ENCODE data around the gene SLC11A2. TPM values are rescaled to one million over a fixed set of nuclear protein-coding genes. Genes with fewer than 3 reads are reported as not detected.

The SLC11A2 gene
- total and polyA plus RNA-seq, 2 of the 8 experiments (the other 6 are each of a cell fraction or from before 2014, with no cell fraction given): 55.0 to 61.5 TPM

DNA sequence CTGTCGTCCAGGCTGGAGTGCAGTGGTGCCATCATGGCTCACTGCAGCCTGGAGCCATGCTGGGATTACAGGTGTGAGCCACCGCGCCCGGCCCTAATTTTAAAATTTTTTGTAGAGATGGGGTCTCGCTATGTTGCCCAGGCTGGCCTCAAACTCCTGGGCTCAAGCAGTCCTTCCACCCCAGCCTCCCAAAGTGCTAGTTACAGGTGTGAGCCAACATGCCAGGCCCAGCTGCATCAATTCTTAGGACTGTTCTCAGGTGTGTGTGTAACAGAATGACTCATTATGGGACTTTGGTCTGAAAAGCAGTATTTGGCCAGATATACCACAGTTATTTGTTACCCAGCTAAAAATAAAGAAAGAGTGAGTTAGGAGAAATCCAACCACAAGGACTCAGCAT is 39.3 kb upstream of the SLC11A2 start:
- peaks cover 2 to 5% of the 10 kb centered on the region in 2 experiments for H4K20me1 ChIP-seq (replicated peaks in 1 of 2; ENCODE audit: control insufficient read depth in 1 of 2, insufficient read depth in 2 of 2, low read length in 2 of 2)
- TF ChIP-seq CBX5 (IDR thresholded peaks at IDR 0.05; ENCODE audit: low read depth, low read length) (no peak), CHD2 (IDR thresholded peaks at IDR 0.05; ENCODE audit: low read length) (no peak), EP300 (IDR thresholded peaks at IDR 0.05; ENCODE audit: borderline replicate concordance in 1 of 2, low read depth in 2 of 2, low read length in 2 of 2) (no peak), ZNF274 (IDR thresholded peaks at IDR 0.05; ENCODE audit: borderline replicate concordance, extremely low read depth, low read length) (no peak), TEAD4 (IDR thresholded peaks at IDR 0.05; ENCODE audit: low read depth, low read length) (no peak), POLR2AphosphoS5 (IDR thresholded peaks at IDR 0.05; ENCODE audit: low read depth, low read length) (no peak)
- TF ChIP-seq, protein P1, sequence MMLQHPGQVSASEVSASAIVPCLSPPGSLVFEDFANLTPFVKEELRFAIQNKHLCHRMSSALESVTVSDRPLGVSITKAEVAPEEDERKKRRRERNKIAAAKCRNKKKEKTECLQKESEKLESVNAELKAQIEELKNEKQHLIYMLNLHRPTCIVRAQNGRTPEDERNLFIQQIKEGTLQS (IDR thresholded peaks at IDR 0.05; ENCODE audit: insufficient read depth, low read depth, low read length): no peak
- H3K9ac ChIP-seq (replicated peaks in 1 of 4; ENCODE audit: extremely low read depth in 1 of 4, low read depth in 3 of 4, low read length in 3 of 4): no peak overlapping the region
- H3K23ac ChIP-seq (ENCODE audit: insufficient read length): no peak overlapping the region
- H3K23me2 ChIP-seq (ENCODE audit: low read depth, low read length): no peaks in the 10 kb centered on the region
- no peak overlapping the region for H3K14ac ChIP-seq (ENCODE audit: insufficient read length)
- no peak overlapping the region for H3K27ac ChIP-seq (ENCODE audit: low read depth, low read length)
- no peak overlapping the region for H2BK120ac ChIP-seq (replicated peaks; ENCODE audit: low read depth, low read length)
- FAIRE-seq (no peak), DNase-seq (ENCODE audit: low read depth in 1 of 2, low spot score in 2 of 2) (no peak)
- no peak overlapping the region for H3K18ac ChIP-seq (ENCODE audit: extremely low read depth, low read length)
- H3K4me3 ChIP-seq (ENCODE audit: extremely low read depth in 1 of 4, insufficient read depth in 2 of 4, low read depth in 3 of 4, low read length in 4 of 4): no peak overlapping the region
- H3K27me3 ChIP-seq (replicated peaks in 1 of 4; ENCODE audit: control insufficient read depth in 3 of 4, extremely low read depth in 1 of 4, insufficient read depth in 3 of 4, low read length in 3 of 4): no peaks in the 10 kb centered on the region
- H4K91ac ChIP-seq (replicated peaks; ENCODE audit: insufficient read length, low read length): no peak overlapping the region
- WGBS, 2 experiments (ENCODE audit: extremely low coverage in 1 of 2, insufficient coverage in 1 of 2, insufficient read length in 1 of 2, insufficient replicate concordance in 2 of 2, low coverage in 1 of 2, low lambda C conversion rate in 2 of 2, missing lambda C conversion rate in 1 of 2): 97% methylated on average over 5 of the region's 5 CpGs; no CpG with 5 or more reads in 1 of the 2 experiments
- no peak overlapping the region for H3K4ac ChIP-seq (replicated peaks; ENCODE audit: insufficient read length, low read depth, low read length)
- no peak overlapping the region for H4K5ac ChIP-seq (ENCODE audit: insufficient read length, low read depth, low read length)
- no peak overlapping the region for H2BK15ac ChIP-seq (ENCODE audit: low read length)
- H2AK5ac ChIP-seq (ENCODE audit: low read depth, low read length): no peak overlapping the region
- H3K36me3 ChIP-seq (ENCODE audit: control insufficient read depth in 2 of 4, insufficient read depth in 4 of 4, low read length in 3 of 4): peaks cover 20 to 72% (median 44%) of the 10 kb centered on the region in 4 experiments
- H2BK5ac ChIP-seq (ENCODE audit: low read depth, low read length): no peak overlapping the region
- no peak overlapping the region for H3K4me2 ChIP-seq (ENCODE audit: insufficient read depth in 1 of 2, low read depth in 2 of 2, low read length in 2 of 2)
- no peak overlapping the region for H2BK12ac ChIP-seq (ENCODE audit: low read depth, low read length)
- no peak overlapping the region for H2BK20ac ChIP-seq (ENCODE audit: low read length)
- POLR2A ChIA-PET (ENCODE audit: partially characterized antibody): no interaction called here
- no peaks in the 10 kb centered on the region for H3K9me3 ChIP-seq (ENCODE audit: insufficient read depth in 2 of 2, low read depth in 1 of 2, low read length in 1 of 2)
- no peaks in the 10 kb centered on the region for H3K79me2 ChIP-seq (ENCODE audit: control insufficient read depth in 1 of 2, insufficient read depth in 2 of 2, low read length in 2 of 2)
- H4K8ac ChIP-seq (ENCODE audit: extremely low read depth, insufficient read depth, low read length): no peak overlapping the region
- no peak overlapping the region for H3K56ac ChIP-seq (replicated peaks; ENCODE audit: insufficient read length, low read depth, low read length)
- CTCF ChIA-PET (ENCODE audit: partially characterized antibody): no interaction called here
- H3K4me1 ChIP-seq (replicated peaks in 1 of 4; ENCODE audit: control insufficient read depth in 3 of 4, insufficient read depth in 4 of 4, low read length in 3 of 4): no peaks in the 10 kb centered on the region
- H3K79me1 ChIP-seq (ENCODE audit: low read depth, low read length): no peaks in the 10 kb centered on the region
- H2AFZ ChIP-seq (ENCODE audit: low read length): no peak overlapping the region

Measured in H1 (cell line).